ENCODE results near the gene FAM180B. TPM values are rescaled to one million over a fixed set of nuclear protein-coding genes. Genes with fewer than 3 reads are reported as not detected.
A peak's percentile ranks its signal among the peaks of the same experiment; 100 is the strongest.

Gene FAM180B
- total and polyA plus RNA-seq, 2 of the 13 experiments (the other 11 are each of a cell fraction or from before 2014, with no cell fraction given): 0.40 to 1.0 TPM

GRCh38 chr11:47578524-47579494 is 7.7 kb upstream of the FAM180B start, which contains the start of the genes KBTBD4 and NDUFS3 (continued):
- TF ChIP-seq HMGXB3 (CRISPR knock-in tag; IDR thresholded peaks at IDR 0.05; ENCODE audit: borderline replicate concordance) (peak; percentile 61), PREB (CRISPR knock-in tag; IDR thresholded peaks at IDR 0.05) (no peak), MZF1 (CRISPR knock-in tag; IDR thresholded peaks at IDR 0.05; ENCODE audit: borderline replicate concordance) (no peak), ZBTB44 (CRISPR knock-in tag; IDR thresholded peaks at IDR 0.05) (0 out of 2 replicates have a peak, but pooled peaks have one; percentile 68), ZMAT3 (CRISPR knock-in tag; conservative IDR thresholded peaks at IDR 0.05) (no peak), THAP7 (CRISPR knock-in tag; IDR thresholded peaks at IDR 0.05) (no peak), ZNF335 (CRISPR knock-in tag; IDR thresholded peaks at IDR 0.05) (peak; percentile 87; the same call in 1 of the 2 replicates), TERF1 (CRISPR knock-in tag; IDR thresholded peaks at IDR 0.05) (no peak), SCMH1 (CRISPR knock-in tag; IDR thresholded peaks at IDR 0.05; ENCODE audit: borderline replicate concordance) (no peak), ZFP37 (CRISPR knock-in tag; IDR thresholded peaks at IDR 0.05; ENCODE audit: borderline replicate concordance) (peak; percentile 38; the same call in 1 of the 2 replicates), ZNF121 (CRISPR knock-in tag; IDR thresholded peaks at IDR 0.05) (0 out of 2 replicates have a peak, but pooled peaks have one; percentile 27), GPN1 (CRISPR knock-in tag; IDR thresholded peaks at IDR 0.05; ENCODE audit: borderline replicate concordance) (no peak), ZNF383 (CRISPR knock-in tag; IDR thresholded peaks at IDR 0.05; ENCODE audit: borderline replicate concordance) (no peak; the same call in 1 of the 2 replicates), CREB1 (IDR thresholded peaks at IDR 0.05) (peak; percentile 64), CREB1 (CRISPR knock-in tag; IDR thresholded peaks at IDR 0.05) (peak; percentile 78), ZNF580 (CRISPR knock-in tag; IDR thresholded peaks at IDR 0.05; ENCODE audit: borderline replicate concordance, low read depth) (peak; percentile 98)
